Myocyte (in vitro differentiated cells): ENCODE measurements around the gene USF2. TPM values are rescaled to one million over a fixed set of nuclear protein-coding genes. Genes with fewer than 3 reads are reported as not detected.

Source experiments
- DNase-seq: peaks from one replicate; pipeline ENCODE4 v3.0.0-alpha.2; 2012; ENCODE audit warnings: low read depth
- total RNA-seq: library from RNA; depleted of rRNA; stranded (reverse); fragments of >200 nt; gene quantifications from 2 replicates; pipeline ENCODE4 v1.2.3, GENCODE V29; 2014

USF2 gene
- total RNA-seq, 1 donor from 2014 or later: 107 TPM

DNA sequence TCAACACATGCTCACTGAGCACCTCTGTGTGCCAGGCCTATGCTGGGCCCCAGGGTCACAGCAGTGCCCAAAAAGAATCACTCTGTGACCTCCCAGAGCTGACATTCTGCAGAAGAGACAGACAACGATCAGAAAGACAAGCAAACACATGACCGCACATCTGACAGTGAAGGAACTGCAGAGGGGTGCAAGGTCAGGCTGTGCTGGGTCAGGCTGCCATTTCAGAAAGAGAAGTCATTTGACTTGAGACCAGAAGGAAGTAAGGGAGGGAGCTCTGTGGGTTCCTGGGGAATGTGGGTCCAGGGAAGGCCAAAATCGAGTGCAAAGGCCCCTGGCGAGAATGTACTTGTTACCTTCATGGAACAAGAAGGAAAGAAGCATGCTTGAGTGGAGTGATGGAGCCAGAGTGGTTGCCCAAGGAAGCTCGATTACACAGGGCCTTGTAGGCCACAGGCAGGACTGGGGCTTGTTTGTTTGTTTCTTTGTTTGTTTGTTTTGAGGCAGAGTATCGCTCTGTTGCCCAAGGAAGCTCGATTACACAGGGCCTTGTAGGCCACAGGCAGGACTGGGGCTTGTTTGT, 48.8 kb downstream of the USF2 start:
- DNase-seq: no peak

- DNase-seq: peak; percentile 74
Observed at GRCh38 chr19:35318679-35319448, 50.1 kb downstream of the USF2 start.

GRCh38 chr19:35320065-35320713, 51.4 kb downstream of the USF2 start:
- no peak for DNase-seq

DNA sequence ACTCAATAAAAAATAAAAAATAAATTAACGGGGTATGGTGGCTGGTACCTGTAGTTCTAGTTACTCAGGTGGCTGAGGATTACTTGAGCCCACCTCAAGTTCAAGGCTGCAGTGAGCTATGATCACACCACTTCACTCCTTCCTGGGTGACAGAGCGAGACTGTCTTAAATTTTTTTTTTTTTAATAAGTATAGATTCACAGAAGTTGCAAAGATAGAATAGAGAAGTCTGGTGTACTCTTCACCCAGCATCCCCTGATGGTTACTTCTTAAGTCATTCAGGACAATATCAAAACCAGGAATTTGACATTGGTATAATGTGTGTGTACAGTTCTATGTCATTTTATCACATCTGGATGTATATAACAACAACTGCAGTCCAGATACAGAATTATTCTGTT, 52.5 kb downstream of the USF2 start:
- no peak for DNase-seq

DNA sequence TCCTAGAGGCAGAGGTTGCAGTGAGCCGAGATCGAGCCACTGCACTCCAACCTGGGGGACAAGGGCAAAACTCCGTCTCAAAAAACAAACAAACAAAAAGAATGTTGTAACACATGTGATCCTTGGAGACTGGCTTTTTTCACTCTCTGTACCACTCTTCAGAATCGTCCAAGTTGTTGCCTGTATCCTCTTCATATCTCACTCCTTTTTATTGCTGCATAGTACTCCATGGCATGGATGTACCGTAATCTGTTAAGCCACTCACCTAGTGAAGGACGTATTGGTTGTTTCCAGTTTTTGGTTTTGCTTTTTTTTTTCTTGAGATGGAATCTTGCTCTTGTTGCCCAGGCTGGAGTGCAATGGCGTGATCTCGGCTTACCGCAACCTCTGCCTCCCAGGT, 53.3 kb downstream of the USF2 start:
- no peak for DNase-seq

DNA sequence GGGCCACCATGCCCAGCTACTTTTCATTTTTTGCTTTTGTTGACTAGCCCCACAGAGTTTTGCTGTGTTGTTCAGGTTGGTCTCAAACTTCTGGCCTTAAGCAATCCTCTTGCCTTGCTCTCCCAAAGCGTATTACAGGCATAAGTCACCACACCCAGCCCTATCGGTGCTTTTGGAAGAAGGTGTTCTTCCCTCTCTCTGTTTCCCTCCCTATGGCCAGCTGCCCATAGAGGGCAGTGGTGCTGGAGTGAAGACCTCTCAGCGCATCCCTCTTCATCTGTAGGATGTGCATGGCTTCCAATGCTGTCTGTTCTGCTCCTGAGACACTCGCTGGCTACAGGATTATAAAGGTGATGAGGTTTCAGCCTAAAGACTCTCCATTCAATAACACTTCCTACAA, 58.9 kb downstream of the USF2 start:
- no peak for DNase-seq

DNA sequence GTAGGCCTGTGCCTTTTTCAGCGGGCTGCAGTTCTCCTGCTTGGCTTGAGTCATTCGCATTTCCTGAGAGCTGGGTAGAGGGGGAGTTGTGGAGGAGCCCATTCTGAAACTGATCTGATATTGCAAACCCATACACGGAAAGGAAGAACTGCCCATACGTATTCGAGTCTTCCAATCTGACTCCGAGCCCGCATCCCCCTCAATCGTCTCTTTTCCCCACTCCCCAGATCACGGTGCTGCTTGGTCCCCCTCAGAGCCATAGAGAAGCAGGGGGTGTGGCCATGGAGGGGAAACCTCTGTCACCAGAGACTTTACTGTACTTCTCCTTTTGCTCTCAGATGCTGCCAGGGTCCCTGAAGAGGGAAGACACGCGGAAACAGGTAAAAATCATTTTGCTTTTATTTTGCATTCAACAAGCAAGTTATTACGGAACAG, 60.1 kb downstream of the USF2 start, which contains the start of gene CD22:
Gene CD22, plus strand, starts transcription at position 337 of the 435 bp plus-strand sequence. CDS start 2,854 bp downstream, outside the sequence.
- no peak for DNase-seq

DNA sequence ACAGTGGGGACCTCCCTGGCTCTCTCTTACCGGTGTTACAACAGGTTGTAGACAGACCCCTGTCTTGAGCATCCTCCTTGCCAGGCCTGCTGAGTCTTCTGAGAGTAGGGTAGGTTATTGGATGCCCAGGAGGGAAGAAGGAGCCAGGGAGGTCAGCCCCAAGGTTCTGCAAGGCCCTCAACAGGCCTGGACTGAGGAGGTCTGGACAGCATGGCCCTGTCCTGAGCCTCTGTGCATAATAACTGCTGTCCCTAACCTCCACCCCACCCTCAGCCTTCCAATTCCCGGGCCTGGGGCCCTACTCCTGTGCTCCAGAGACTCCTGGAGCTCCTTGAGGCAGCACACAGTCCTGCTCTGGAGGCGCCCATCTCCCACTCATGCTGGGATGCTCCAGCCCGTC, 60.6 kb downstream of the USF2 start:
- DNase-seq: no peak

Other genes starting within 250 kb of the USF2 start
- gene SCN1B, start 238.5 kb upstream of the USF2 start, total RNA-seq: 21.8 and 28.4 TPM in 2 replicates
- gene HPN, start 227.2 kb upstream of the USF2 start, total RNA-seq: not detected in 2 replicates
- gene FXYD3, start 153.1 kb upstream of the USF2 start, total RNA-seq: 0.91 TPM in 1 of 2 replicates, not detected in the other
- gene LGI4, start 133.9 kb upstream of the USF2 start, total RNA-seq: 0.68 and 1.4 TPM in 2 replicates
- gene FXYD1, start 130.1 kb upstream of the USF2 start, total RNA-seq: 22.9 and 36.6 TPM in 2 replicates
- gene FXYD7, start 125.7 kb upstream of the USF2 start, total RNA-seq: not detected in 2 replicates
- 12.0 and 19.5 TPM in 2 replicates for gene FXYD5, start 114.2 kb upstream of the USF2 start, total RNA-seq
- gene FAM187B, start 40.2 kb upstream of the USF2 start, total RNA-seq: not detected in 2 replicates
- gene LSR, start 20.0 kb upstream of the USF2 start, total RNA-seq: 0.43 and 0.83 TPM in 2 replicates
- not detected in 2 replicates for gene HAMP, start 13.6 kb downstream of the USF2 start, total RNA-seq
- not detected in 2 replicates for gene MAG, start 23.2 kb downstream of the USF2 start, total RNA-seq
- gene CD22, start 60.2 kb downstream of the USF2 start, total RNA-seq: 0.05 TPM in 1 of 2 replicates, not detected in the other
- gene FFAR1, start 78.9 kb downstream of the USF2 start, total RNA-seq: not detected in 2 replicates
- gene FFAR3, start 89.5 kb downstream of the USF2 start, total RNA-seq: not detected in 2 replicates
- gene GPR42, start 102.1 kb downstream of the USF2 start, total RNA-seq: not detected in 2 replicates
- gene FFAR2, start 179.3 kb downstream of the USF2 start, total RNA-seq: not detected in 2 replicates
- gene KRTDAP, start 221.5 kb downstream of the USF2 start, total RNA-seq: not detected in 2 replicates
- gene DMKN, start 244.7 kb downstream of the USF2 start, total RNA-seq: 3.0 and 9.7 TPM in 2 replicates